ENCODE results near the gene BOLA2.
"Not testable (repeated sequence)": the region's sequence is repeated elsewhere in the genome, so short reads cannot be mapped to it uniquely, and the experiment has no call there.

Gene BOLA2

GRCh38 chr16:29454269-29454668, at the start of gene BOLA2, which contains the start of gene SLX1B:
TSS of gene BOLA2 (minus strand) at chr16:29454351. CDS start at chr16:29454253, 98 bp downstream.
TSS of gene SLX1B (plus strand) at chr16:29454533.
- DNase-seq (ENCODE audit: low spot score), result not testable (repeated sequence)

DNA sequence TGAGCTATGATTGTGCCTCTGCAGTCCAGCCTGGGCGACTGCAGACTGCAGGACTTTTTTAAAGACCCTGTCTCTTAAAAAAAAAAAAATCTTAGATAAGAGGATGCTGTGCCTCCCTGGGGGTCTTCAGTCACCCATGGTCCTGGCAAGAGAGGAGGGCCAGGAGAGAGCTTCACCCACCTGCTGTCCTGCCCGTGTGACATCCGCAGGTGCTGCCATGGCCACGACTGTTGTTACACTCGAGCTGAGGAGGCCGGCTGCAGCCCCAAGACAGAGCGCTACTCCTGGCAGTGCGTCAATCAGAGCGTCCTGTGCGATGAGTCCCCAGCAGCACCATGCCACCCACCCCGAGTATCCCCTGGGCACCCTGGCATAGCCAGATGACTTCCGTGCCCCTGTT, 28.1 kb upstream of the BOLA2 start:
- DNase-seq (ENCODE audit: low spot score), result not testable (repeated sequence)

DNA sequence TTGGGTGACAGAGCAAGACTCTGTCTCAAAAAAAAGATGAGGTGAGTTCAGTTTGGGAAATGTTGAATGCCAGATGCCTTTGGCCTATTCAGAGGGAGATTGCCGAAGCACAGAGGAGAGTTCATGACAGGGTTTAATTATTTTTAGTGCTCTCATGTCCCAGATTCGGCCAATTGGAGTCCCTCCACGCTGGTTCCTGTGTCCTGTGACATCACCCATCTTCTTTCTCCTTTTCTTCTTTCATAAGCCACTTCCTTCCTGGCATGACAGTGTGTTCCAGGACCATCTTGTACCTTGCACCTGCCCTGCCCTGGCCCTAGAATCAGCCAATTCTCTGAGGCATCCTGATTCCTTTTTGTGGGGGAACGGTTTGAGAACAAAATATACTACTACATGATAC, 17.9 kb upstream of the BOLA2 start:
- DNase-seq (ENCODE audit: low spot score), result not testable (repeated sequence)

GRCh38 chr16:29469660-29470059, 15.5 kb upstream of the BOLA2 start:
- DNase-seq (ENCODE audit: low spot score), result not testable (repeated sequence)

- DNase-seq (ENCODE audit: low spot score), result not testable (repeated sequence)
Measured at GRCh38 chr16:29467654-29468366, 13.7 kb upstream of the BOLA2 start.

DNA sequence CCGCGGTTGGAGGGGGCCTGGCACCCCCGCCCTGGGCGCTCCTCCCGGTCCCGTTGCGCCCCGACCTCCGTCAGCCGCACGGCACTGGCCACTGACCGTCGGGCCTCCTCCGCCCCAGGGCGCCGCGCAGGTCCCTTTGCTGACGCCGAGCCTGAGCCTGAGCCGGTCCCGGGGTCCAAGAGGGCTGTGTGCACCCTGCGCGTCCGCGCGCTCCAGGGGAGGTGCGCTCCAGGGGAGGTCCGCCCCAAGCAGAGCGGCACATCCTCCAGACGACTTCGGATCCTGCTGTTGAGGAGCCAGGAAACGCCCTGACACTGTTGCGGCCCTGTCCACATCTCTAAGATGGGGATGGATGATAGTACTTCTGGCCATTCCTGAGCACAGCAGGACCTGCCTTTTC, 12.8 kb upstream of the BOLA2 start:
- not testable (repeated sequence) for DNase-seq (ENCODE audit: low spot score)

GRCh38 chr16:29465985-29466824, 12.1 kb upstream of the BOLA2 start:
- DNase-seq (ENCODE audit: low spot score), result not testable (repeated sequence)

GRCh38 chr16:29460647-29461030, 6.5 kb upstream of the BOLA2 start:
- DNase-seq (ENCODE audit: low spot score), result not testable (repeated sequence)

DNA sequence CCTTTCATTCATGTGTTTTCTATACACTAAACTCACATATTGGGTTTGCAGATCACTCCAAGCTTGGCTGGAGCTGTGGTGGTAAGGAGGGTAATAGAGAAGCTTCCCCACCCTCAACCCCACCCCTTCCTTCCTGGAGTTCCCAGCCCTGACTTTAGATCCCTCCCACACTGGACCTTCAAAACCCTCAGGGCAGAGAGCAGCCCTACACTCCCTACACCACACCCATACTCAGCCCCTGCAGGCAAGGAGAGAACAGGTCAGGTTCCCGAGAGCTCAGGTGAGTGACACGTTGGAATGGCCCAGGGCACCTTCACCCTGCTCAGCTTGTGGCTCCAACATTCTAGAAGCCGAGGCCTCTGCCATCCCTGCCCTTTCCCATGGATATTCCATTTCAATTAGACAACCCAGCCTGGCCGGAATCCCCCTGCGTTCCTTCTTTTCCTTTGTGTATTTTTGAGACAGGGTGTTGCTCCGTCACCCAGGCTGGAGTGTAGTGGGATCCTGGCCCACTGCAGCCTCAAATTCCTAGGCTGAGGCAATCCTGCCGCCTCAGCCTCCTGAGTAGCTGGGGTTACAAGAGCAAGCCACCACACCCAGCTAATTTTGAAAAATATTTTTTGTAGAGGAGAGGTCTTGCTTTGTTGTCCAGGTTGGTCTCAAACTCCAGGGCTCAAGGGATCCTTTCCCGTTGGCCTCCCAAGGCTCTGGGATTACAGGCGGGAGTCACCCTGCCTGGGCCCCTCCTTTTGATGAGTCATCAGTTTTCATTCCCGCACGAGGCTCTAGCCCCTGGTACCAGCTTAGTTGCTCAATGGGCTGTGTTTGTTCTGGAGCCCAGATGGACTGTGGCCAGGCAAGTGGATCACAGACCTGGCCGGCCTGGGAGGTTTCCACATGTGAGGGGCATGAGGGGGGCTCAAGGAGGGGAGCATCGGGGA, 5.8 kb upstream of the BOLA2 start, which contains the start of gene SULT1A4:
TSS of gene SULT1A4 (plus strand) at position 208 of the 941 bp plus-strand sequence. CDS start 1,473 bp downstream, outside the sequence.
- DNase-seq (ENCODE audit: low spot score), result not testable (repeated sequence)

GRCh38 chr16:29457660-29458059, 3.5 kb upstream of the BOLA2 start:
- DNase-seq (ENCODE audit: low spot score), result not testable (repeated sequence)

DNA sequence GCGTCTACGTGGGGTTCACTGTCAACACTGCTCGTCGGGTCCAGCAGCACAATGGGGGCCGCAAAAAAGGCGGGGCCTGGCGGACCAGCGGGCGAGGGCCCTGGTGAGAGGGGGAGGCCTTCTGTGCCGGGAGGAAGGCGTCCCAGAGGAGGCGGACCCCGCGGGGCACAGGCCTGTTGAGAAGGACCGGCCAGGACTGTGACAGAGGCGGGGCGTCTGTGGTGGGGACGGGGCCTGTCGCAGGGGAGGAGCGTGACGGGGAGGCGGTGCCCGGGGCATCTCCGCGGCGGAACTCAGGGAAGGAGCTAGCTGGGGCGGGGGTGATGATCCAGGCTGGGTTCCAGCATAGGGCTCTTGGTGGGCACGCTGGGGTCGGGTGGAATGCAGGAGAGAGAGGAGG, 677 bp upstream of the BOLA2 start:
- not testable (repeated sequence) for DNase-seq (ENCODE audit: low spot score)

- not testable (repeated sequence) for DNase-seq (ENCODE audit: low spot score)
Measured at GRCh38 chr16:29453754-29454153, 397 bp downstream of the BOLA2 start.

DNA sequence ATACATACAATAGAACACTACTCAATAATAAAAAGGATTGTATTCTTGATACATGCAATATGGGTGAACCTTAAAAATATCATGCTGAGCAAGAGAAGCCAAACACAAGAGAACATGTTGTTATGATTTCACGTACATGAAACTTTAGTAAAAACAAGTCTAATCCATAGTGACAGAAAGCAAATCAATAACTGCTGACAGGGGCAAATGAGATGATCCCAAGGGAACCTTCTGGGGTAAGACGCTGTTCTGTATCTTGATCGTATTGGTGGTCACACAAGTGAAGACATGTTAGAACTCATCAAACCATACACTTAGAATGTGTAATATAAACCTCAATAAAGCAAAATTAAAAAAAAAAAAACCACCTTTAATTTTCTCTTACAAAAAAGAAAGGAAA, 28.8 kb downstream of the BOLA2 start:
- DNase-seq (ENCODE audit: low spot score), result not testable (repeated sequence)

DNA sequence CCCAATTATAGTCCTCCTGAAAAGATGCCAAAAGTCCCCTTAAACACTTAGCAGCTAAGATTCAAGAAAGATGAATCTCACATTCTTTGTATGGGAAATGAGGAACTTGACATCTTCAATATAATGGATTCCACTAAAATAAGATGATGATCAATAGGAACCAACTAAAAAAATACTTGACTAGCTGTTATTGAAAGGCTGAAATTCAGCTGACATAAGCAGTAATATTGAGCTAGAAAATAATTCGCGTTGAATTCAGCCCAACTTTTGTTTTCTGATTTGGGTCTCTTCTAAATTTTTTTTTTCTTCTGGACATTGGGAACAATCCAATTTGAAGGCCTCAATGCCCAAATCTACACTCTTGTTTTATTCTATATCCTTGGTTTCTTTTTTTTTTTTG, 30.6 kb downstream of the BOLA2 start:
- DNase-seq (ENCODE audit: low spot score), result not testable (repeated sequence)

DNA sequence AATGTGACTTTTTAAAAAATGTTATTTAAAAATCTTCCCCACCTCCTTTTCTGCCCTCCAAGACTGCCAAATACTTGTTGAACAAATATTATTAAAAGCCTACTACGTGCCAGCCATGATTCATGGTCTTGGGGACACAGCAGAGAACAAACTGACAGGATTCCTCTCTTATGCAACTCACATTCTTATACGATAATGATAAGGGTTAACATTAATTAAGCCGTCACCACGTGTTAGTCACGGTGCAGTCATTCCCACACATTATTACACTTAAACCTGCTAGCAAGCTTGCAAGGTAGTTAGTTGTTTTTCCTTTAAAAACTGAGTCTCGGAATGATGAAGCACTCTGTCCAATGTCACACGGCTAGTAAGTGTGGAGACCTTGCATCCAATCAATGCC, 48.9 kb downstream of the BOLA2 start:
- not testable (repeated sequence) for DNase-seq (ENCODE audit: low spot score)
